Cardiac septum (tissue), 1 donor: Measurements from ENCODE around the gene ASXL2. TPM values are rescaled to one million over a fixed set of nuclear protein-coding genes. Genes with fewer than 3 reads are reported as not detected.
"Not testable (repeated sequence)": the region's sequence is repeated elsewhere in the genome, so short reads cannot be mapped to it uniquely, and the experiment has no call there.

Source experiments
- DNase-seq: peaks from one replicate; pipeline ENCODE4 v3.0.0-alpha.2; 2020; ENCODE audit warnings: low spot score
- intact Hi-C: fragments of 100-400 bp; cut with DNase I; formaldehyde crosslinking; loops from one replicate; pipeline ENCODE4 v1.14.0; 2022
- total RNA-seq: library from RNA; stranded (reverse); fragmentation: NEBNext Ultra II Directional; extraction: Animal tissue kit (Norgen Biotek cat#: 25700); gene quantifications from one replicate; pipeline ENCODE4 v1.2.1, GENCODE V29; 2021
- donor health status: DM: no; HTN: no; CAD: no.

The ASXL2 gene
- total RNA-seq, 1 donor from 2014 or later = 24.1 TPM

GRCh38 chr2:25845843-25846505, 32.3 kb downstream of the ASXL2 start:
- intact Hi-C loops = no loop called here
- no peak for DNase-seq

DNA sequence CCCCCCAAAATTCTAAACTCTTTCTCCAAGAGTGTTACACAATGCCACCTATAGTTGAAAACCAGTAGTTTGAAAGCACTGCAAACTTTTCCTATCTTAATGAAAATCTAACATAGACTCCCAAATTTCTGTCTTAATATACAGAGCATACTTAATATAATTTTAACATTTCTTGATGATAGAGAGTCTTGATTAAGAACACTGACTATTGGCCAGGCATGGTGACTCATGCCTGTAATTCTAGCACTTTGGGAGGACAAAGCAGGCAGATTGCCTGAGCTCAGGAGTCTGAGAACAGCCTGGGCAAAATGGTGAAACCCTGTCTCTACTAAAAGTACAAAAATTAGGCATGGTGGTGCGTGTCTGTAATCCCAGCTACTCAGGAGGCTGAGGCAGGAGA, 34.2 kb downstream of the ASXL2 start:
- no peak for DNase-seq
- intact Hi-C loops = no loop called here

- DNase-seq = no peak
- intact Hi-C loops = no loop called here
Measured at GRCh38 chr2:25842155-25842554, 36.1 kb downstream of the ASXL2 start.

DNA sequence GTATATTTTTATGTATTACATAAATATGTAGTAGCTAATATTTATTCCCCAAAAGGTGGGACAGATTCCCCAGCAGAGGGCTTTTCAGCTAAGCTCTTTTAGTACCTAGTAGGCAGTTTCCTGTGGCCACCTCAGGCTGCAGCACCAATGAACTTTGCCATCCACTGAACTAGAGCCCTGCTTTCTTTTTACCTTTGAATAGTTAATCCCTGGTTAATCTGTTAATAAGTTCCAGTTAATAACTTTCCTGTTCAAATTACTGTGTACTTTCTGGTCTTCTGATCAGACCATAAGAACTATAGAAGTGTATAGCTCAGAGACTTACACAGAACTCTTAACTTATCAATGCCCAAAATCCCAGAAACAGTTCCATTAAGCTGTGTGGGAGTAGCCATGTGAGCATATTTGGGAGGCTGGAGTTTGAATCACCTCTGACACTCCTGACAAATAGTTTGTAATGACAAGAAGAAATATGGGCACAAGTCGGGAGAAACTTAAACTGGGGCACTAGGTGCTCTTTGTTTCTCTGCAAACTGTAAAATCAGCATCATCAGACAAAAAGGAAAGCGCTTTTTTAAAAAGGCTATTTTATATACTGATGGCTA, 40.0 kb downstream of the ASXL2 start:
- DNase-seq = no peak
- intact Hi-C loops = no loop called here

DNA sequence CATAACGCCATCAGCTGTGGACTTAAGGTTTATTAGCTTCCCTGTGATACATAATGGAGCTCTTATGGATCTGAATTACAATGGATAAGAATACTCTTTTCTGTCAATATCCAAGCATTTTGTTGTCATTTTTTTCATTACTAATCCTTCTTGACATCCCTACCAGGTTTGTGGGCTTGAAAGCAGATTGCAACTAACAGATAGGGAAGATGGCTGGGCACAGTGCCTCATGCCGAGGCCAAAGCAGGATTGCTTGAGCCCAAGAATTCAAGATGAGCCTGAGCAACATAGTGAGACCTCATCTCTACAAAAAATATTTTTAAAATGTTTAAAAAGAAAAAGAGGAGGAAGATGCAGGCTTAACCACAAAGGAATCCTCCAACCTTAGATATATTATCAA, 42.4 kb downstream of the ASXL2 start:
- no peak for DNase-seq
- intact Hi-C loops = no loop called here

- DNase-seq = no peak
- intact Hi-C loops = no loop called here
Measured at GRCh38 chr2:25833566-25833965, 44.7 kb downstream of the ASXL2 start.

DNA sequence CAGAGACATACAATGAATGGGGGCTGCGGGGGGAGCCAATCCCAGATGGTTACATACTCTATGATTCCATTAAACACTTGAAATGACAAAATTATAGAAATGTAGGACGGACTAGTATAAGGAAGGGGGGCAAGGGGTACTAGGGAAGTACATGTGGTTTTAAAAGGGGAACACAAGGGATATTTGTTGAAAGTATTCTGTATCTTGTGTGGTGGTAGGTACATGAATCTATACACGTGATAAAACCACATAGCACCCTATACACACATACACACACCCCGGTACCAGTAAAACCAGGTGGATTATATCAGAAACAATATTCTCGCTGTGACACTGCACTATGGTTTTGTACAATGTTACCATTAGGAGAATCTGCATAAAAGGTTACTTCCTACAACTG, 45.4 kb downstream of the ASXL2 start:
- intact Hi-C loops = no loop called here
- no peak for DNase-seq

GRCh38 chr2:25831746-25832449, 46.4 kb downstream of the ASXL2 start:
- no peak for DNase-seq
- intact Hi-C loops = no loop called here

- no peak for DNase-seq
- intact Hi-C loops = no loop called here
Measured at GRCh38 chr2:25829828-25830227, 48.5 kb downstream of the ASXL2 start.

DNA sequence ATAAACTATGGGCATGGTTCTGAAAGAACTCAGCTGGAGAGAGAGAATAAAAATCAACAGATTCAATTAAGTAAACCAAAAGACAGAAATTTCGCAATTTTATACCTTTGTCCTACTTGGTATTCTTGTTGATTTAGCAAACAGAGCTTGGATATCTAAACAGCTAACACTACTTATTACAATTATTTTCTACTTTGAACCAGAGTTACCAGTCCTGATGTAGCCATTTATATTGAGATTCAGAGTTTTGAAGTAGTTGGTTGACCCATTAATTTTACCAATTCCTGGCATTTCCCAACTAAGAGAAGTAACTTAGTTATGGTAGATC, 48.9 kb downstream of the ASXL2 start:
- DNase-seq = no peak
- intact Hi-C loops = no loop called here

GRCh38 chr2:25828532-25829376, 49.5 kb downstream of the ASXL2 start:
- DNase-seq, intact Hi-C loops: not testable (repeated sequence)

DNA sequence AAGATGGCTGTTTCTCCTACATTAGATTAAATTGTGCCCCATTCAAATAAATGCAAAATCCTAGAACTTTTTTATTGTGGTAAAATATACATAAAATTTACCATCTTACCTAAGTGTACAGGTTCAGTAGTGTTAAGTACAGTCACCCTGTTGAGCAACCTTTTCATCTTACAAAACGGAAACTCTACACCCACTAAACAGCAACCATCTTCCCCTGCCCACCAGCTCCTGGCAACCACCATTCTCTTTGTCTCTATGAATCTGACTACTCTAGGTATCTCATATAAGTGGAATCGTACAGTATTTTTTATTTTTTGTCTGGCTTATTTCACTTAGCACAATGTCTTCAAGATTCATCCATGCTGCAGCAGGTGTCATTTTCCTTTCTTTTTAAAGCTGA, 53.0 kb downstream of the ASXL2 start:
- intact Hi-C loops = no loop called here
- no peak for DNase-seq

- DNase-seq = no peak
- intact Hi-C loops = no loop called here
Measured at GRCh38 chr2:25824718-25825117, 53.6 kb downstream of the ASXL2 start.

DNA sequence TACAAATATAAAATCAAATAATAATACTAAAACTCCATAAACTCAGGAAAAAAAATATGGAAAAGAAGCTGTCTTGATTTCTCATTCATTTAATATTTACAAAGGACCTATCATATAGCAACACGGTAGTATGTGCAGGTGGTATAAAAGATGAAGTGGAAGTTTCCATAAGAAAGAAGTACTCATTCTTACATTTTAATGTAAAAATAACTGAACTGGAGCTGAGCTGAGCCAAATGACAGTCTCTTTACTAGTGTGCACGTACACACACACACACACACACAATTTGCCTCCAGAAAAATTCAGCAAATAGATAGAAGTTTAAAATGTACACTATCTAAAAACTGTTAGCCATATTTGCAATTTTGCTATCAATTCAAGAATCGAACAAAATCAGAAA, 54.1 kb downstream of the ASXL2 start:
- intact Hi-C loops = no loop called here
- DNase-seq = no peak

DNA sequence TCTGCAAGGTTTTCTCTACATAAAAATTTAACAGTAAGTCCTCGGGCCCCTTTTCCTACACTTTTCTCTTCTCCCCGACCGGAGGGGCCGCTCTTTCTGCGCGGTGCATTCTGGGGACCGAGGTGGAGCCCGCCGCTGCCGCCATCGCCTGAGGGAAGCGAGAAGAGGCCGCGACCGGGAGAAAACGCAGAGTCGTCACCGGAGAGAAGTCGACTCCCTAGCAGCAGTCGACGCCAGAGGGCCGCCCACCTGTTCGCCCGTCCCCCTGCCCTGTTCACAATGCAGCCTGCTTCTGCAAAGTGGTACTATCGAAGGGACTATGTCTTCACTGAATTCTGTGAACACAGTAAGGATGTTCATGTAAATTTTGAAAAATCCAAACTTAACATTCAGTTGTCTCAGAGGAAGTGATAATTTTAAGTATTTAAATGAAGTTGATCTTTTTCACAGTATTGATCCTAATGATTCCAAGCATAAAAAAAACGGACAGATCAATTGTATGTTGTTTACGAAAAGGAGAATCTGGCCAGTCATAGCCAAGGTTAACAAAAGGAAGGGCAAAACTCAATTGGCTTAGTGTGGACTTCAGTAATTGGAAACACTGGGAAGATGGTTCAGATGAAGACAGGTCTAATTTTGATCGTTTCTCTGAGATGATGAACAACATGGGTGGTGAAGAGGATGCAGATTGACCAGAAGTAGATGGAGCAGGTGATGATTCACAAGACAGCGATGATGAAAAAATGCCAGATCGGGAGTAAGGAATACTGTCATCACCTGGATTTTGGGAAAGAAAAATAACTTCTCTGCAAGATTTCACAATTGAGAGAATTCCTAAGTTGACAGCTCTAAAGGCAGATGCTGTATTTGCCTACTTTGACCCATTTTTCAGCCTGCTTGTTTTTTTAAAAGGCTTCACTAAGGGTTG, 55.8 kb downstream of the ASXL2 start:
- intact Hi-C loops = no loop called here
- DNase-seq = peak; percentile 85

GRCh38 chr2:25821225-25822056, 56.8 kb downstream of the ASXL2 start:
- DNase-seq = no peak
- intact Hi-C loops = no loop called here

GRCh38 chr2:25819597-25820039, 58.7 kb downstream of the ASXL2 start:
- DNase-seq = no peak
- intact Hi-C loops = no loop called here

GRCh38 chr2:25817630-25818029, 60.7 kb downstream of the ASXL2 start:
- DNase-seq = no peak
- intact Hi-C loops = no loop called here
